Ishikawa (cell line): ENCODE measurements around the gene UGT1A9.

Source experiments
- CREB1 ChIP-seq: IDR thresholded peaks from 2 replicates; pipeline ENCODE4 v1.6.1; 2012; ENCODE audit warnings: low read depth
- EGR1 ChIP-seq: IDR thresholded peaks from 2 replicates; pipeline ENCODE4 v1.6.1; 2012
- EP300 ChIP-seq: IDR thresholded peaks from 2 replicates; pipeline ENCODE4 v1.6.1; 2012; ENCODE audit warnings: borderline replicate concordance
- FOXM1 ChIP-seq: IDR thresholded peaks from 2 replicates; pipeline ENCODE4 v1.6.1; 2012; ENCODE audit warnings: low read depth, borderline replicate concordance
- NFIC ChIP-seq: IDR thresholded peaks from 2 replicates; pipeline ENCODE4 v1.6.1; 2012
- TAF1 ChIP-seq: IDR thresholded peaks from 2 replicates; pipeline ENCODE4 v1.6.1; 2012; ENCODE audit warnings: low read depth, mild to moderate bottlenecking
- TCF12 ChIP-seq: IDR thresholded peaks from 2 replicates; pipeline ENCODE4 v1.6.1; 2012; ENCODE audit warnings: low read depth
- YY1 ChIP-seq: IDR thresholded peaks from 2 replicates; pipeline ENCODE4 v1.6.1; 2012; ENCODE audit warnings: low read depth
- ZBTB7A ChIP-seq: IDR thresholded peaks from 2 replicates; pipeline ENCODE4 v1.6.1; 2012; ENCODE audit warnings: low read depth
- TF ChIP-seq, protein P1 (sequence below): IDR thresholded peaks from 2 replicates; pipeline ENCODE4 v1.6.1; 2012
- TF ChIP-seq, protein P2 (sequence below): IDR thresholded peaks from 2 replicates; pipeline ENCODE4 v1.6.1; 2012; ENCODE audit warnings: low read depth, mild to moderate bottlenecking

DNA sequence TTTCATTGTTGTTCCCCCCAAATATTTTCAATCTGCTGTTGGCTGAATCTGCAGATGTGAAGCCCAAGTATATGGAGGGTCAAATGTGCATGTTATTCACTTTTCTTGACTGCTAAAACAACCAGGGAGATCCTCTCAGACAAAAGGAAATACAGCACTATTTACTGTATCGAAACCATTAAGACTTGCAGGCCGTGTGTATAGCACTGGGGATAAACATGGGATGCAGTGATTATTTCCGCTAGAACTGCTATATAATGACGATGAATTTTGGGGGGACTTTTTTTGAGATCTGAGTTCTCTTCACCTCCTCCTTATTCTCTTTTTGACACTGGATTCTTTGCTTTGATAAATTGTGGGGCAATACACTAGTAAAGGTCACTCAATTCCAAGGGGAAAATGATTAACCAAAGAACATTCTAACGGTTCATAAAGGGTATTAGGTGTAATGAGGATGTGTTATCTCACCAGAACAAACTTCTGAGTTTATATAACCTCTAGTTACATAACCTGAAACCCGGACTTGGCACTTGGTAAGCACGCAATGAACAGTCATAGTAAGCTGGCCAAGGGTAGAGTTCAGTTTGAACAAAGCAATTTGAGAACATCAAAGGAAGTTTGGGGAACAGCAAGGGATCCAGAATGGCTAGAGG, 84.9 kb downstream of the UGT1A9 start:
- no peak for TF ChIP-seq EP300
- TF ChIP-seq, protein P1, sequence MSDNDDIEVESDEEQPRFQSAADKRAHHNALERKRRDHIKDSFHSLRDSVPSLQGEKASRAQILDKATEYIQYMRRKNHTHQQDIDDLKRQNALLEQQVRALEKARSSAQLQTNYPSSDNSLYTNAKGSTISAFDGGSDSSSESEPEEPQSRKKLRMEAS = no peak
- TF ChIP-seq CREB1 = no peak
- no peak for TF ChIP-seq ZBTB7A
- TF ChIP-seq EGR1 = no peak
- TF ChIP-seq NFIC = no peak
- no peak for TF ChIP-seq FOXM1
- TF ChIP-seq, protein P2, sequence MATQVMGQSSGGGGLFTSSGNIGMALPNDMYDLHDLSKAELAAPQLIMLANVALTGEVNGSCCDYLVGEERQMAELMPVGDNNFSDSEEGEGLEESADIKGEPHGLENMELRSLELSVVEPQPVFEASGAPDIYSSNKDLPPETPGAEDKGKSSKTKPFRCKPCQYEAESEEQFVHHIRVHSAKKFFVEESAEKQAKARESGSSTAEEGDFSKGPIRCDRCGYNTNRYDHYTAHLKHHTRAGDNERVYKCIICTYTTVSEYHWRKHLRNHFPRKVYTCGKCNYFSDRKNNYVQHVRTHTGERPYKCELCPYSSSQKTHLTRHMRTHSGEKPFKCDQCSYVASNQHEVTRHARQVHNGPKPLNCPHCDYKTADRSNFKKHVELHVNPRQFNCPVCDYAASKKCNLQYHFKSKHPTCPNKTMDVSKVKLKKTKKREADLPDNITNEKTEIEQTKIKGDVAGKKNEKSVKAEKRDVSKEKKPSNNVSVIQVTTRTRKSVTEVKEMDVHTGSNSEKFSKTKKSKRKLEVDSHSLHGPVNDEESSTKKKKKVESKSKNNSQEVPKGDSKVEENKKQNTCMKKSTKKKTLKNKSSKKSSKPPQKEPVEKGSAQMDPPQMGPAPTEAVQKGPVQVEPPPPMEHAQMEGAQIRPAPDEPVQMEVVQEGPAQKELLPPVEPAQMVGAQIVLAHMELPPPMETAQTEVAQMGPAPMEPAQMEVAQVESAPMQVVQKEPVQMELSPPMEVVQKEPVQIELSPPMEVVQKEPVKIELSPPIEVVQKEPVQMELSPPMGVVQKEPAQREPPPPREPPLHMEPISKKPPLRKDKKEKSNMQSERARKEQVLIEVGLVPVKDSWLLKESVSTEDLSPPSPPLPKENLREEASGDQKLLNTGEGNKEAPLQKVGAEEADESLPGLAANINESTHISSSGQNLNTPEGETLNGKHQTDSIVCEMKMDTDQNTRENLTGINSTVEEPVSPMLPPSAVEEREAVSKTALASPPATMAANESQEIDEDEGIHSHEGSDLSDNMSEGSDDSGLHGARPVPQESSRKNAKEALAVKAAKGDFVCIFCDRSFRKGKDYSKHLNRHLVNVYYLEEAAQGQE = no peak
- no peak for TF ChIP-seq YY1
- TF ChIP-seq TAF1 = no peak
- TF ChIP-seq TCF12 = no peak
